Parathyroid adenoma (tissue), 2 donors: Measurements from ENCODE around the gene KLHDC4.

Experiments
- H2AFZ ChIP-seq: fragments of 300-600 bp; sonication (generic); one replicate; pipeline ENCODE4 v1.7.0; 2017; ENCODE audit warnings: antibody characterized with exemption, mild to moderate bottlenecking
- H3K27ac ChIP-seq: fragments of 300-600 bp; sonication (generic); one replicate; pipeline ENCODE4 v1.7.0; 2017
- H3K27me3 ChIP-seq: fragments of 300-600 bp; sonication (generic); one replicate; pipeline ENCODE4 v1.7.0; 2017; ENCODE audit warnings: low read length; ENCODE audit not compliant: control insufficient read depth, insufficient read depth
- H3K36me3 ChIP-seq: fragments of 300-600 bp; sonication (generic); one replicate; pipeline ENCODE4 v1.7.0; 2017; ENCODE audit warnings: low read length; ENCODE audit not compliant: control insufficient read depth, insufficient read depth
- H3K4me1 ChIP-seq: fragments of 300-600 bp; sonication (generic); one replicate; pipeline ENCODE4 v1.7.0; 2017; ENCODE audit warnings: control low read depth
- H3K4me2 ChIP-seq: fragments of 300-600 bp; sonication (generic); one replicate; pipeline ENCODE4 v1.7.0; 2017; ENCODE audit warnings: low read length
- H3K4me3 ChIP-seq: fragments of 300-600 bp; sonication (generic); one replicate; pipeline ENCODE4 v1.7.0; 2017; ENCODE audit warnings: low read depth, low read length
- H3K79me2 ChIP-seq: fragments of 300-600 bp; sonication (generic); one replicate; pipeline ENCODE4 v1.7.0; 2017; ENCODE audit warnings: control low read depth
- H3K9ac ChIP-seq: fragments of 300-600 bp; sonication (generic); one replicate; pipeline ENCODE4 v1.7.0; 2017; ENCODE audit warnings: mild to moderate bottlenecking
- H3K9me3 ChIP-seq: fragments of 300-600 bp; sonication (generic); one replicate; pipeline ENCODE4 v1.7.0; 2017; ENCODE audit warnings: low read length; ENCODE audit not compliant: control insufficient read depth
- TF ChIP-seq, protein P1 (sequence below): fragments of 300-600 bp; sonication (generic); IDR thresholded peaks from one replicate; pipeline ENCODE4 v1.7.0; 2017; ENCODE audit warnings: antibody characterized with exemption, mild to moderate bottlenecking
- donor health status: primary hyperparathyroidism.

The KLHDC4 gene

DNA sequence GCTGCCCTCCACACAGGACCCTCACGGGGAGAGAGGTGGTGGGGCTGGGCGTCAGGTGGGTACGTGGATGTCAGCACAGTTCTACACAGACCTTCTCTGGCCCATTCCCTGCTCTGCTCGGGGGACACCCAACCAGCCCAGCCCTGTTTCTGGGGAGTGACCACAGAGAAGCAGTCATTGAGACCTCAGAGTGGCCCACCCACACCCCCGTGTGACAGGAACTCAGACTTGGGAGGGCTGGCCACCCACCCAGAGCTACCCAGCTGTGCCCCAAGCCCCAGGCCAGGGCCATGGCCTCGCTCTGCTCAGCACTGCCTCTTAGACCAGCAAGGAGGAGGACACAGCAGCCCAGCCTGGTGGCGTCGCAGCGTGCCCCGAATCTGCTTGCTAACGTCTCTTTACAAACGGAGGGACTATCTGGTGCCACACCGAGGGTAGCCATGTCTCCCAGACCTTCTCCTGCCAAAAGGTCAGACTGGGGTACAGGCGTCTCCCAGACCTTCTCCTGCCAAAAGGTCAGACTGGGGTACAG lies 77.7 kb downstream of the KLHDC4 start:
- Histone ChIP-seq H3K36me3 (no peaks in the 10 kb centered on the region), H3K79me2 (no peaks in the 10 kb centered on the region), H3K9ac (no peak overlapping the region), H3K4me3 (no peak overlapping the region), H3K4me1 (no peaks in the 10 kb centered on the region), H3K27ac (no peak overlapping the region), H2AFZ (no peak overlapping the region), H3K27me3 (no peaks in the 10 kb centered on the region), H3K9me3 (no peaks in the 10 kb centered on the region), H3K4me2 (no peak overlapping the region)
- TF ChIP-seq, protein P1, sequence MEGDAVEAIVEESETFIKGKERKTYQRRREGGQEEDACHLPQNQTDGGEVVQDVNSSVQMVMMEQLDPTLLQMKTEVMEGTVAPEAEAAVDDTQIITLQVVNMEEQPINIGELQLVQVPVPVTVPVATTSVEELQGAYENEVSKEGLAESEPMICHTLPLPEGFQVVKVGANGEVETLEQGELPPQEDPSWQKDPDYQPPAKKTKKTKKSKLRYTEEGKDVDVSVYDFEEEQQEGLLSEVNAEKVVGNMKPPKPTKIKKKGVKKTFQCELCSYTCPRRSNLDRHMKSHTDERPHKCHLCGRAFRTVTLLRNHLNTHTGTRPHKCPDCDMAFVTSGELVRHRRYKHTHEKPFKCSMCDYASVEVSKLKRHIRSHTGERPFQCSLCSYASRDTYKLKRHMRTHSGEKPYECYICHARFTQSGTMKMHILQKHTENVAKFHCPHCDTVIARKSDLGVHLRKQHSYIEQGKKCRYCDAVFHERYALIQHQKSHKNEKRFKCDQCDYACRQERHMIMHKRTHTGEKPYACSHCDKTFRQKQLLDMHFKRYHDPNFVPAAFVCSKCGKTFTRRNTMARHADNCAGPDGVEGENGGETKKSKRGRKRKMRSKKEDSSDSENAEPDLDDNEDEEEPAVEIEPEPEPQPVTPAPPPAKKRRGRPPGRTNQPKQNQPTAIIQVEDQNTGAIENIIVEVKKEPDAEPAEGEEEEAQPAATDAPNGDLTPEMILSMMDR, result no peak

DNA sequence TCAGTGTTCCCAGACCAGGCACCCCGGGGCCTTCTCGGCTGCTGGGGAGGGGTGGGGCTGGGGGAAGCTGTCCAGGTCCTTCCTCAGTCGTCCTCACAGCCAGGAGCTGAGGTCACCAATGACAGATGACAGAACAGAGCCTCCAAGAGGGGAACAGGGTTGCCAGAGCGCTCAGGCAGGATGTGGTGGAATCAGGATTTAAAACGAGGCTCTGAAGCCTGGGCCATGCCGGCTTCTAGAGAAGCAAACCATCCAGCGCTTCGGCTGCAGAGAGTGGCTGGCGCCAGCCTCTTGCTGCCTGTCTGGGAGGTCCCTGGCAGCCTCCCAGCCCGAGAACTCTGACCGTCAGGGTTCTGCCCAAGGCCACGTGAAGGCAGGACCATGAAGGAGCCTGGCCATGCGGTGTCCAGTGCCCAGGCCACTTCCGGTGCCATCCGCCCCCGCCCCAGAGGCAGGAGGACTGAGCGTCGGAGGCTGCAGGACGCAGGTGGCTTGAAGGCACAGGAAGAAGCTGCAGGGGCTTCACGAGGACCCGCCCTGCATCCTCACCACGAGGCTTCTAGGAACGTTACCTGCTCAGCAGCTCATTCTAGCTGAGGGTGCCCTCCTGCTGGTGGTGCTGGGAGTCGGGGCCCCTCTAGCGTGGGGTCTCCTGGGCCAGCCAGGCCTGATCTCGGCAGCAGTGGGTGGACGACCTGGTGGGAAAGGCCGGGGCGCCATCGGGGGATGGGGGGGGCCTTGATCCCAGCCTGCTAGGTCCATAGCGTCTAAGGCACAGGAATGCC lies 78.5 kb downstream of the KLHDC4 start:
- no peaks in the 10 kb centered on the region for H3K36me3 ChIP-seq
- H3K9ac ChIP-seq, result no peak overlapping the region
- H3K4me2 ChIP-seq, result no peak overlapping the region
- no peaks in the 10 kb centered on the region for H3K27me3 ChIP-seq
- H3K4me3 ChIP-seq, result no peak overlapping the region
- no peak overlapping the region for H3K27ac ChIP-seq
- no peaks in the 10 kb centered on the region for H3K9me3 ChIP-seq
- TF ChIP-seq, protein P1, result no peak
- H3K4me1 ChIP-seq, result no peaks in the 10 kb centered on the region
- H2AFZ ChIP-seq, result no peak overlapping the region
- H3K79me2 ChIP-seq, result no peaks in the 10 kb centered on the region

DNA sequence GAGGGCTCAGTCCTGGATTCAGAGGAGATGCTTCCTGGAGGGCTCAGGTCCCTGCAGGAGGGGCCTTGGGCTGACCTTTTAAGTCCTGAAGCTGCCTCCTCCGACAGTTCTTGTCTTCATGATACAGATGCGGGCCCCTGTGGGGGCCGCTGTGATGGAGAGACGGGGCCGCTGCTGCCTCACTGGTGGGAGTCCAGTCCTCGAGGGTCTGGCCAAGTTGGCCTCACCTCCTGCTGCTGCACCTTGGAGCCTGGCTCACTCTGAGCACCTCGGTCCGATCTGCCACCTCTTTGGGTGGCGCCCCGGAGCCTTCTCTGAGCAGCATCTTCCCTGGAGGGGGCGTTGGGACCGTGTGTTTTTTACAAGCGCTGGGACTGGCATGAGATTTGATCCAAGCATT lies 79.1 kb downstream of the KLHDC4 start:
- Histone ChIP-seq H3K9ac (no peak overlapping the region), H3K79me2 (no peaks in the 10 kb centered on the region), H3K9me3 (no peaks in the 10 kb centered on the region), H2AFZ (no peak overlapping the region), H3K36me3 (no peaks in the 10 kb centered on the region), H3K27me3 (no peaks in the 10 kb centered on the region), H3K4me3 (no peak overlapping the region), H3K27ac (no peak overlapping the region), H3K4me2 (no peak overlapping the region), H3K4me1 (no peaks in the 10 kb centered on the region)
- TF ChIP-seq, protein P1, result no peak

DNA sequence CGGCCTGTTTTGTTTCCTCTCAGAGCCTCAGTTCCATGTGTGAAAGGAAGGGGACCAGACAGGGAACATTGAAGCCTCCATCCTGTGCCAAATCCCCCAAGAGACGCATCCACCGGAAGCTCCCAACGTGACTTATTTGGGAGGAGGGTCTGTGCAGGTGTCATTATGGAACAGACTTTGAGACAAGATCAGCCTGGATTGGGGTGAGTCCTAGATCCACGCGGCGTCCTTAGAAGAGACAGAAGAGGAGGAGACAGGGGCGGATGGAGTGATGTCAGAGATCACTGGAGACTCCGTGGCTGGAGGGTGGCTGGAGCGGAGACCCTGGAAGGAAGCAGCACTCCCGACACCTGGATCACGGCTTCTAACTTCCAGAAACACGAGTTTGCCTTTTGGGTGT lies 80.0 kb downstream of the KLHDC4 start:
- H3K4me1 ChIP-seq, result no peaks in the 10 kb centered on the region
- H3K36me3 ChIP-seq, result no peaks in the 10 kb centered on the region
- no peak overlapping the region for H2AFZ ChIP-seq
- no peak overlapping the region for H3K4me2 ChIP-seq
- H3K9ac ChIP-seq, result no peak overlapping the region
- H3K27ac ChIP-seq, result no peak overlapping the region
- no peaks in the 10 kb centered on the region for H3K27me3 ChIP-seq
- TF ChIP-seq, protein P1, result no peak
- H3K9me3 ChIP-seq, result no peaks in the 10 kb centered on the region
- H3K79me2 ChIP-seq, result no peaks in the 10 kb centered on the region
- no peak overlapping the region for H3K4me3 ChIP-seq

DNA sequence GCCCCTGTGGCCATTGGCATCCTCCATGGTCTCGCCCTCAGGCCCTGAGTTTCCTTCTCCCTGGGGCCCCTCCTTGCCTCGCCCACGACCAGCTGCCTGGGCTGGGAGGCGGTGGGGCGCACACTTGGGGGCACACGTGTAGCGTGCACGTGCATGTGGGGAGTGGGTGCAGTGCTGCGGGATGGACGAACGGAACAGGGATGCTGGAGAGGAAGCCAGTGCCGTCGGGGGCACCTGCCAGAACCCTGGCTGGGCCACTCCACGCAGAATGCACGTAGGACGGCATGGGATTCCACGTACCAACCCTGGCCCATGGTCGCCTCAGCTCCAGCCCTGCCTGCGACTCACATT lies 80.4 kb downstream of the KLHDC4 start:
- Histone ChIP-seq H3K36me3 (no peaks in the 10 kb centered on the region), H3K4me3 (no peak overlapping the region), H3K4me1 (no peaks in the 10 kb centered on the region), H2AFZ (no peak overlapping the region), H3K79me2 (no peaks in the 10 kb centered on the region), H3K4me2 (no peak overlapping the region), H3K27me3 (no peaks in the 10 kb centered on the region), H3K9ac (no peak overlapping the region), H3K27ac (no peak overlapping the region), H3K9me3 (no peaks in the 10 kb centered on the region)
- TF ChIP-seq, protein P1, result no peak
